Subcutaneous abdominal adipose tissue (tissue), 5 donors: ENCODE results near the gene ABCB8.

Experiments
- H3K27ac ChIP-seq: one replicate; pipeline ENCODE4 v1.7.0; 2013; ENCODE audit warnings: low read depth, mild to moderate bottlenecking, inconsistent platforms, low read length, moderate library complexity
- H3K27me3 ChIP-seq, 5 donors: one replicate each; pipeline ENCODE4 v1.7.0; 2013; ENCODE audit warnings: low read length in 5 of 5, inconsistent platforms in 1 of 5; ENCODE audit not compliant: control insufficient read depth in 5 of 5, insufficient read depth in 4 of 5
- H3K36me3 ChIP-seq, 5 donors: one replicate each; pipeline ENCODE4 v1.7.0; 2013; ENCODE audit warnings: low read length in 5 of 5; ENCODE audit not compliant: control insufficient read depth in 5 of 5, insufficient read depth in 5 of 5
- H3K4me1 ChIP-seq, 5 donors: one replicate each; pipeline ENCODE4 v1.7.0; 2013; ENCODE audit warnings: low read length in 5 of 5, mild to moderate bottlenecking in 3 of 5, moderate library complexity in 1 of 5; ENCODE audit not compliant: control insufficient read depth in 5 of 5, insufficient read depth in 5 of 5
- H3K4me3 ChIP-seq, 5 donors: one replicate each; pipeline ENCODE4 v1.7.0; 2013; ENCODE audit warnings: low read length in 5 of 5, low read depth in 1 of 5
- H3K9ac ChIP-seq, 5 donors: one replicate each; pipeline ENCODE4 v1.7.0; 2013; ENCODE audit warnings: low read length in 5 of 5, mild to moderate bottlenecking in 4 of 5, moderate library complexity in 3 of 5
- H3K9me3 ChIP-seq, 5 donors: one replicate each; pipeline ENCODE4 v1.7.0; 2013; ENCODE audit warnings: low read length in 5 of 5; ENCODE audit not compliant: control insufficient read depth in 5 of 5
- donor health status: healthy.
- donor health status: healthy.
- donor health status: healthy.
- donor health status: healthy.
- donor health status: healthy.

Gene ABCB8

DNA sequence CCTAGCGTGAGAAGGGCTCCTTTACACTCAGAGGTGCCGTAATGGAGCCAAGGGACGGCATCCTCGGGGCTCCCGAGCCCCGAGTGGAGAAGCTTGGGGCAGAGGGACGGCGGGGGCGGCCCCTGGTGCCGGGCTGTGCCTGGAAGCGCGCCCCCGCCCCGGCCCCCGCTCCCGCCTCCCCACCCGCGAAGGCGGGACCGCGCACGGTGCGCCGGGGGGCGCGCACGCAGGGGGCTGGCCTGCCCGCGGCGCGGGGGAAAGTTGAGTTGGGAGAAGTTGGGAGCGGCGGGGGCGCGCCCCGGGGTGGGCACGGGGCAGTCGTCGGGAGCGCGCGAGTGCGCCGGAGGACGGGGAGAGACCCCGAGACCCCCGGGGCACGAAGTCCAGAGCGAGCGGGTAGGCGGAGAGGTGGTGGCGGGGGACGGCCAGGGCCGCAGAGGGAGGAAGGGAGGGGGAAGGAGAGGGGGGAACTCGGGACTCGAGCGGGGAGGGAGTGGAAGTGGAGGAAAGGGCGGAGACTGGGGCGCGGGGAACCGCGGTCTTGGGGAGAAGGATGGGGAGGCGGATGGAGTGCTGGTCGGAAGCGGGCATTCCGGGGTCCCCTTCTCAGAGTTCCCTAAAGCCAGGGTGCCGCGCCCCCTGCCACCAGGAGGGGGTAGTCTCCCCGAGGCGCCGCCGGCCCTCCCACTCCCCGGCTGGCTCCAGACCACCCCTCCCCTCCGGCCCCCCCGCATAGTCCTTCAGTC is 31.3 kb downstream of the ABCB8 start, which contains the start of gene SLC4A2:
Gene SLC4A2, plus strand, starts transcription at position 223 of the 746 bp plus-strand sequence. CDS start 2,399 bp downstream, outside the sequence.
- peaks cover 0 to 15% (median 3%) of the 10 kb centered on the region in 5 donors for H3K36me3 ChIP-seq
- peak within 1 kb of the TSS; percentile 73 to 94 (median 83) for H3K9ac ChIP-seq
- H3K9me3 ChIP-seq: no peaks in the 10 kb centered on the region
- peak within 1 kb of the TSS; percentile 81 to 95 (median 93) for H3K4me3 ChIP-seq
- H3K27ac ChIP-seq: peak within 1 kb of the TSS; percentile 97
- H3K27me3 ChIP-seq: no peaks in the 10 kb centered on the region
- H3K4me1 ChIP-seq: peaks cover 6 to 60% (median 56%) of the 10 kb centered on the region in 5 donors

DNA sequence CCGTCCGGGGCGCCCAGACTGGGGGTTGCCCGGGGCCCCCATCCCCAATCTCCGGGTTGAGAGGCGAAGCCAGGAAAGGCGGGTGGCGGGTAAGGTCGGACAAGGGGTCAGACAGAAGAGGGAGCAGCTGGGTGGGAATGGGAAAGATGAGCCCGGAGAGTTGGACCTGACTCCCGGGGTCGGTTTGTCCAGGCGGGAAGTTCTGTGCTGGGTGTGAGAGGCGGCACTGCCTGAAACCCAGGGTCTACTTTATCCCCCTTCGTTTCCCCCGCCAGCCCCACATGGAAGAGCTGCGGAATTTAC is 31.8 kb downstream of the ABCB8 start:
- H3K4me3 ChIP-seq: peak overlapping the region; percentile 66 to 95 (median 93)
- H3K9me3 ChIP-seq: no peaks in the 10 kb centered on the region
- H3K36me3 ChIP-seq: peaks cover 0 to 20% (median 8%) of the 10 kb centered on the region in 5 donors
- peak overlapping the region; percentile 97 for H3K27ac ChIP-seq
- peaks cover 6 to 60% (median 56%) of the 10 kb centered on the region in 5 donors for H3K4me1 ChIP-seq
- peak overlapping the region in 4 of 5 donors; percentile 64 to 83 (median 70) for H3K9ac ChIP-seq
- no peaks in the 10 kb centered on the region for H3K27me3 ChIP-seq

DNA sequence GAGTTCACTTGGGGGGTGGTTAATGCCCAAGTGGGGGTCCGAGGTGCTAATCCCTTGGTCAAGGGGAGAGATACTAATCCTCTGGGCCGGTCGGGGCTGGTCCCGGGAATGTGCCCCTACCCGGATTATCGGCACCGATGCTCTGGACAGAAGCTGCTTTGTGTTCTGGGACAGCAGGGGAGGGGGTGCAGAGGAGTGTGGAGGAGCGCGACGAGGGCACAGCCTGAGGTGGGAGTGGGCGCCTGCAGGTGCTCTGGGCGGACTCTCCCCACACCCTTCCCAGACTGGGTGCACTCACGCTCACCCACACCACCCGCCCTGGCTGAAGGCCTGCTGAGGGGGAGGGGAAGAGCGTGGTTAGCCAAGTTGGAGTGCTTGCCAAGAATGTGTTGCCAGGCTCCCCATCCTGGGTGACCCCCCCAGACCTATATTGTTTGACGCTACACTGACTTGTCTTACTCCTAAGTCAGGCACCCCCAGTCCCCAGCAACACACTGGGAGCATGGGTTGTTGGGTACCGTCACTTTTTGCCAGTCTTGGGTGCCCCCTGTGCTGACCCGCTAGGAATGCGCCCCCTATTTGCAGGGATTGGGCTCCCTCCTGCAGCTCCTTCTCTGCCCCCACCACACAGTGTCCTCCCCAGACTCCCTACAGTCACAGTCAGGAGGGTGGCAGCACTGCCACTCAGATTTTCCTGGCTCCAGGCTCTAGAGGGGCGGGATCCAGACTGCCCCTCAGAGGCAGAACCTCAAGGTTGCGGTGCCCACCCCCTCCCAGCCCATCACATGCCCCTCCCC is 32.4 kb downstream of the ABCB8 start:
- Histone ChIP-seq H3K9me3 (no peaks in the 10 kb centered on the region), H3K36me3 (peaks cover 0 to 25% (median 14%) of the 10 kb centered on the region in 5 donors), H3K27ac (peak overlapping the region; percentile 97), H3K9ac (peak overlapping the region in 4 of 5 donors; percentile 64 to 83 (median 70)), H3K4me3 (peak overlapping the region; percentile 66 to 95 (median 93)), H3K4me1 (peaks cover 6 to 60% (median 56%) of the 10 kb centered on the region in 5 donors), H3K27me3 (no peaks in the 10 kb centered on the region)

DNA sequence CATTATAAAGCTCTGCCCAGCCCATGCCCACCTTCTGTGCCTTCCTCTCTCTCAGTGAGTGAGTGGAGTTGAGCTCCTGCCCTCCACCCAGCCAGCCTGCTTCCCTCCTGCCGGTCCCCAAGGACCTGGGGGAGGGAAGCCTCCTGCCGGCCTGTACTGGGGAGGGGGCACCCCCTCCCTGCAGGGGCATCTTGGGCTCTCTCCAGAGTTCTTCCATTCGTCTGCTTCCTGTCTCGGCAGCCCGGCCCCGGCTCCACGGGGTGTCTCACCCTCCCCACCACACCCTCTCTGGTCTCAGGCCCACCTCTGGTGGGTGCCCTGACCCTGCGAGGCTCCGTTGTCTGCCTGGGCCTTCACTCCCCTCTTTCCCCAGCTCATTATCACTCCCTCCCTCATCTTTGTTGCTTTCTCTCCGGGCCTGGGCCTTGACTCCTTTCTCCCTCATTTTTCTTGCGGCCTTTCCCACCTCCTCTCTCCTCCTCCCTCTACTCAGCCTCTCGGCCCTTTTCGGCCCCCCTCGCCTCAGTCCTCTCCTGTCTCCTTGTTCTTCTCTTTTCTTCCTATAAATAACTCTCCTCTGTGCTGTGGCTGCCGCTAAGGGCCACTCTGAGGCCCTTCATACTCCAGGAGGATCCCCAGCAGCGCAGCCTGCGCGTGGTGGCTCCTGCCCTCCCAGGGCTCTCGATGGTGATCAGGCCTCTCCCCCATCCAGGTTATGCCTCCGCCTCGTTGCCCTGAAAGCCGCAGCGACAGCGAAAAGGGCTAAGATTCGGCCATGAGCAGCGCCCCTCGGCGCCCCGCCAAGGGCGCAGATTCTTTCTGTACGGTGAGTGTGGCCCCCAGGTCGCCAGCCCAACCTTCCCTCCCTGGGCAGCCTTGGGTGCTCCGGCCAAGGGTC is 33.2 kb downstream of the ABCB8 start:
- Histone ChIP-seq H3K4me3 (peak overlapping the region in 1 of 5 donors; percentile 95), H3K36me3 (peaks cover 0 to 34% (median 22%) of the 10 kb centered on the region in 5 donors), H3K27me3 (no peaks in the 10 kb centered on the region), H3K27ac (peak overlapping the region; percentile 16), H3K4me1 (peaks cover 6 to 60% (median 55%) of the 10 kb centered on the region in 5 donors), H3K9ac (peak overlapping the region in 3 of 5 donors; percentile 11 to 83 (median 71)), H3K9me3 (no peaks in the 10 kb centered on the region)

DNA sequence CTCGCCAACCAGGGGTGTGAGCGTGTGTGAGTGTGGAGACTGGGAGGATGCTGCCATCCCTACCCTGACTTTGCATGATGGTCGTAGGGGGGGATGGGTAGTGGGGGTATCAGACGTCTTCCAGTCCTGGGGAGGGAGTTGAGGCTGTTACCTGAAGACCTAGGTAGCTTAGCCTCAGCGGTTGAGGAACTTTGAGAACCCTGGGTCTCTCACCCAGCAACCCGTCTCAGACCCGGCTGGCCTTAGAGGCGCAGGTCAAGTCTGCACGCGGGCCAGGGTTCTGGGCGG is 33.8 kb downstream of the ABCB8 start:
- Histone ChIP-seq H3K36me3 (peaks cover 0 to 40% (median 28%) of the 10 kb centered on the region in 5 donors), H3K4me1 (peaks cover 4 to 55% (median 49%) of the 10 kb centered on the region in 5 donors), H3K9me3 (no peaks in the 10 kb centered on the region), H3K27ac (no peak overlapping the region), H3K9ac (no peak overlapping the region), H3K4me3 (no peak overlapping the region), H3K27me3 (no peaks in the 10 kb centered on the region)

DNA sequence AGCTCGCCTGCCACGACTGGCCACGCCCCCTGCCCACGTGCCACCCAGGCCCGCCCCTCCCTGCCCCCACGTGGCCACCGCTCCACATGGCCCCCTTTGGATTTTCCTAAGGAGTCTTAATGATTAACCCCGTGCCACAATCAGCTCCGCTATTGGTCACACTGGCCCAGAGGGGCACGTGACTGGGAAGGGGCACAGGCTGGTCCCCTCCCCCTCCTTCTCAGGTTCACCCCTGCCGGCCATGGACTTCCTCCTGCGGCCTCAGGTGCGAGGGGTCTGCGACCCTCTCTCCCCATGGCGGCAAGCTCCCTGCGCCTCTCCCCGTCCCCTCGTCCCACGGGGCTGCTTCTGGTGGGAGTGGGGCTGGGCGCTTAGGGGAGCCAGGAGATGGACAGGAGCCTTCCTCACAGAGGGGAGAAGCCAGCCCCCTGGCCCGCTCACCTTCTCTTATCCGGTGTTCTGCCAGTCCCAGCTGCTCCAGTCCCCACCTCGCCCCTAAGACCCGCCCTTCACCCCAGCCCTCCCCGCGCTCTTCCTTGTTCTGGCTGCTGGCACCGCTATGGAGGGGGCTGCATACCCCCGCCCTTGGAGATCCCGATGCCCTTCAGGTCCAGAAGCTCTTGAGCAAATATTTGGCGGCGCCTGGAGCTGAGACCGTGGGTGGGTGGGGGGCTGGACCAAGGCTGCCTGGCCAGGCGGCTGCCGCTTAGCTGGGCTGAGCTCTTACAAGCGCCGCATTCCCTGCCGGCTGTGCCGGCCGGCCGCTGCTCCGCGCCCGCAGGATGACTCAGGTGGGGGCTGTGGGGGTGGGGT is 34.4 kb downstream of the ABCB8 start:
- Histone ChIP-seq H3K9me3 (no peaks in the 10 kb centered on the region), H3K27ac (peak overlapping the region; percentile 72), H3K4me1 (peaks cover 3 to 49% (median 44%) of the 10 kb centered on the region in 5 donors), H3K4me3 (peak overlapping the region in 1 of 5 donors; percentile 26), H3K9ac (no peak overlapping the region), H3K36me3 (peaks cover 0 to 45% (median 33%) of the 10 kb centered on the region in 5 donors), H3K27me3 (no peaks in the 10 kb centered on the region)

DNA sequence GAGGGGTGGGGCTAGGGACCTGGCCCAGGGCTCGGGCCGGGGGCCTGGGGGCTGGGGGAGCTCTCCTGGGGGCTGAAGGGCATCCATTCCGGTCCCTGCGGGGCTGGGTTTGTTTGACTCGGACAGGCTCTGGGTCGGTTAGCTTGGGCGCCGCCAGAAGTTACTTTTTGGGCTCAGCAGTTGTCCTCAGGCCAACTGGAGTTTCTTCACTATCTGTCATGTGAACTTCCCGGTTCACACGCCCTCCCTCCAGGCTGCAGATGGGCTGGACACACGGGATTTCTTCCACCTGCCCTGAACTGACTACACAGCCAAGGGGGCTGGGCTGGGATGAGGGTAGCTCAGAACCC is 34.9 kb downstream of the ABCB8 start:
- peaks cover 3 to 46% (median 43%) of the 10 kb centered on the region in 5 donors for H3K4me1 ChIP-seq
- no peak overlapping the region for H3K4me3 ChIP-seq
- no peaks in the 10 kb centered on the region for H3K9me3 ChIP-seq
- H3K27me3 ChIP-seq: no peaks in the 10 kb centered on the region
- H3K9ac ChIP-seq: peak overlapping the region in 2 of 5 donors; percentile 35 to 56
- H3K36me3 ChIP-seq: peaks cover 0 to 51% (median 39%) of the 10 kb centered on the region in 5 donors
- peak overlapping the region; percentile 72 for H3K27ac ChIP-seq

DNA sequence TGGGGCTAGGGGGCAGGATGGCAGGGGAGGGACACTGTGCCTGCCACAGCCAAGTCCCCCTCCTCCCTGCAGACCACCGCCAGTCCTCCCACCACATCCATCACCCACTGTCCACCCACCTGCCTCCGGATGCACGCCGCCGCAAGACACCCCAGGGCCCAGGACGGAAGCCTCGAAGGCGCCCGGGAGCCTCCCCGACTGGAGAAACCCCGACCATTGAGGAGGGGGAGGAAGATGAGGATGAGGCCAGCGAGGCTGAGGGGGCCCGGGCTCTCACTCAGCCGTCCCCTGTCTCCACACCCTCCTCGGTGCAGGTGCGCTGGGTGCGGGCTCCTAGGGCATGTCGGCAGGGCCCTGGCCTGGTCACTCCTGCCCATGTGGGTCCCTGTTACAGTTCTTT is 36.2 kb downstream of the ABCB8 start:
- Histone ChIP-seq H3K27me3 (no peaks in the 10 kb centered on the region), H3K9me3 (no peaks in the 10 kb centered on the region), H3K4me3 (no peak overlapping the region), H3K4me1 (peaks cover 0 to 35% (median 33%) of the 10 kb centered on the region in 5 donors), H3K36me3 (peaks cover 0 to 61% (median 46%) of the 10 kb centered on the region in 5 donors), H3K27ac (no peak overlapping the region), H3K9ac (no peak overlapping the region)

DNA sequence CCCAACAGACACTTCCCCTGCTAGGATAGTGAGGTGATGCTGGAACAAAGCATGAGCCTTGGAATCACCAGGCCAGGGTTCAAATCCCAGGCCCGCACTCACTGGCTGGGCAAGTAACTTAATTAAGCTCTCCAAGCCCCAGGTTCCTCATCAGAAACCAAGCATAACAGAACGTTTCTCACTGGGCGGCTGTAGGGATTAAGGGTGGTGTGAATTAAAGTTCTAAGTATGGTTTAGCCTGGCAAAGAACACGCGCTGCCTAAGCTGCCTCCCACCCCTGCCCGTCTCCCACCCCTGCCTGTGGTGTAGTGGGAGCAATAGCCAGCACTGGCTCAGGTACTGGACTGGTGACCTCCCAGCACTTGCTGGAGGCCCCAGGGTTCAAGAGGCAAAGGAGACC is 36.7 kb downstream of the ABCB8 start:
- peaks cover 0 to 67% (median 51%) of the 10 kb centered on the region in 5 donors for H3K36me3 ChIP-seq
- peaks cover 0 to 33% (median 31%) of the 10 kb centered on the region in 5 donors for H3K4me1 ChIP-seq
- no peaks in the 10 kb centered on the region for H3K9me3 ChIP-seq
- no peak overlapping the region for H3K4me3 ChIP-seq
- H3K27me3 ChIP-seq: no peaks in the 10 kb centered on the region
- no peak overlapping the region for H3K27ac ChIP-seq
- no peak overlapping the region for H3K9ac ChIP-seq
